Measurements from ENCODE around the gene TRPC4AP. TPM values are rescaled to one million over a fixed set of nuclear protein-coding genes. Genes with fewer than 3 reads are reported as not detected.

Gene TRPC4AP
- polyA plus RNA-seq, 2 of the 4 experiments (the other 2 are of a cell fraction), result 51.4 to 55.3 TPM

DNA sequence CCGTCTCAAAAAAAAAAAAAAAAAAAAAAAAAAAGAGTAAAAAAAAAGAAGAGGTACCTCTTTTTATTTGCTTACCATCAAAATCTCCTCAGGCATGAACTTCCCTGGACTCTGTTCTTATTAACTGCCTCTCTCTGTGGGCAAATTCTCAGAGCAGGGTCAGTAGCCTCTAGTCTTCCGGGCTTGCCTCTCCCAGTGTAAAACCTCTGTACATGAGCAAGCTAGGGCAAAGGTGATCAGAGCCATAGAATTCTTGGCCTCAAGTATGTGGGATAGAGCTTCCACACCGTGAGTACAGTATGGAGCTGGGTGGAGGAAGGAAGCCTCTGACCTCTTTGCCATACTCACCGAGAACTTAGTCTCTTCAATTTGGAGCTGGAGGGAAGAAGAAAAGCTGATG, 58.5 kb downstream of the TRPC4AP start (continued):
- TF ChIP-seq, protein P1, sequence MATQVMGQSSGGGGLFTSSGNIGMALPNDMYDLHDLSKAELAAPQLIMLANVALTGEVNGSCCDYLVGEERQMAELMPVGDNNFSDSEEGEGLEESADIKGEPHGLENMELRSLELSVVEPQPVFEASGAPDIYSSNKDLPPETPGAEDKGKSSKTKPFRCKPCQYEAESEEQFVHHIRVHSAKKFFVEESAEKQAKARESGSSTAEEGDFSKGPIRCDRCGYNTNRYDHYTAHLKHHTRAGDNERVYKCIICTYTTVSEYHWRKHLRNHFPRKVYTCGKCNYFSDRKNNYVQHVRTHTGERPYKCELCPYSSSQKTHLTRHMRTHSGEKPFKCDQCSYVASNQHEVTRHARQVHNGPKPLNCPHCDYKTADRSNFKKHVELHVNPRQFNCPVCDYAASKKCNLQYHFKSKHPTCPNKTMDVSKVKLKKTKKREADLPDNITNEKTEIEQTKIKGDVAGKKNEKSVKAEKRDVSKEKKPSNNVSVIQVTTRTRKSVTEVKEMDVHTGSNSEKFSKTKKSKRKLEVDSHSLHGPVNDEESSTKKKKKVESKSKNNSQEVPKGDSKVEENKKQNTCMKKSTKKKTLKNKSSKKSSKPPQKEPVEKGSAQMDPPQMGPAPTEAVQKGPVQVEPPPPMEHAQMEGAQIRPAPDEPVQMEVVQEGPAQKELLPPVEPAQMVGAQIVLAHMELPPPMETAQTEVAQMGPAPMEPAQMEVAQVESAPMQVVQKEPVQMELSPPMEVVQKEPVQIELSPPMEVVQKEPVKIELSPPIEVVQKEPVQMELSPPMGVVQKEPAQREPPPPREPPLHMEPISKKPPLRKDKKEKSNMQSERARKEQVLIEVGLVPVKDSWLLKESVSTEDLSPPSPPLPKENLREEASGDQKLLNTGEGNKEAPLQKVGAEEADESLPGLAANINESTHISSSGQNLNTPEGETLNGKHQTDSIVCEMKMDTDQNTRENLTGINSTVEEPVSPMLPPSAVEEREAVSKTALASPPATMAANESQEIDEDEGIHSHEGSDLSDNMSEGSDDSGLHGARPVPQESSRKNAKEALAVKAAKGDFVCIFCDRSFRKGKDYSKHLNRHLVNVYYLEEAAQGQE (IDR thresholded peaks at IDR 0.05), result no peak
- TF ChIP-seq CEBPB (IDR thresholded peaks at IDR 0.05), result no peak
- TF ChIP-seq POLR2A (IDR thresholded peaks at IDR 0.05; ENCODE audit: low read length), result no peak
- TF ChIP-seq CHD2 (IDR thresholded peaks at IDR 0.05; ENCODE audit: low read length, partially characterized antibody), result no peak
- TF ChIP-seq EHF (CRISPR knock-in tag; IDR thresholded peaks at IDR 0.05), result no peak
- TF ChIP-seq ZSCAN20 (CRISPR knock-in tag; IDR thresholded peaks at IDR 0.05), result no peak
- TF ChIP-seq HDAC2 (IDR thresholded peaks at IDR 0.05), result no peak
- no peak for TF ChIP-seq GATA3 (IDR thresholded peaks at IDR 0.05; ENCODE audit: borderline replicate concordance)

DNA sequence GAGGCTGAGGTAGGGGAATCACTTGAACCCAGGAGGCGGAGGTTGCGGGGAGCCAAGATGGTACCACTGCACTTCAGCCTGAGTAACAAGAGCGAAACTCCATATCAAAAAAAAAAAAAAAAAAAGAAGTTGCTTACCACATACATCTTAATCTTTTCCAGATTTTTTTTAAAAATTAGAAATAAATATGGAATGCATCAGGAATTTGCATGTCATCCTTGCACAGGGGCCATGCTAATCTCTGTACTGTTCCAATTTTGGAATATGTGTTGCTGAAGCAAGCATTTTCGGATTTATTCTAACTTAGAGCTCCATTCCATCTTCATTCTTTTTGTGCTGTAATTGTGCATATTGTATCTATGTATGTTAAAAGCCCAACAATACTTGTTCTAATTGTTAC, 62.5 kb downstream of the TRPC4AP start:
- CTCF ChIA-PET, result interaction anchor here (0.6 to 0.9 kb wide), 2 partner anchors 143 to 794 kb away, joined by 3 to 4 read pairs; no protein-coding TSS in a partner anchor
- WGBS (ENCODE audit: missing lambda C conversion rate), result 97% methylated on average over 4 of the region's 4 CpGs
- POLR2A ChIA-PET, result no interaction called here
- Histone ChIP-seq H3K4me3 (no peak overlapping the region), H3K27ac (no peak overlapping the region), H3K4me2 (no peak overlapping the region), H3K4me1 (no peaks in the 10 kb centered on the region), H3K9me3 (no peaks in the 10 kb centered on the region)
- FAIRE-seq (peak; percentile 23), DNase-seq (ENCODE audit: low read depth in 1 of 2, low spot score in 1 of 2) (no peak), ATAC-seq (no peak)
- TF ChIP-seq RAD21 (conservative IDR thresholded peaks at IDR 0.05 in 1 of 2, IDR thresholded peaks at IDR 0.05 in 1 of 2) (no peak), CEBPB (IDR thresholded peaks at IDR 0.05) (no peak), SMC3 (IDR thresholded peaks at IDR 0.05) (no peak), HOXB13 (CRISPR knock-in tag; IDR thresholded peaks at IDR 0.05; ENCODE audit: low read depth) (no peak), KDM5A (IDR thresholded peaks at IDR 0.05) (no peak), NPAS2 (CRISPR knock-in tag; IDR thresholded peaks at IDR 0.05; ENCODE audit: borderline replicate concordance) (no peak), RCOR1 (IDR thresholded peaks at IDR 0.05; ENCODE audit: low read depth, low read length) (no peak), ZNF302 (CRISPR knock-in tag; IDR thresholded peaks at IDR 0.05) (no peak), NR3C1 (IDR thresholded peaks at IDR 0.05) (no peak), MAFK (IDR thresholded peaks at IDR 0.05; ENCODE audit: partially characterized antibody) (no peak), KDM1A (IDR thresholded peaks at IDR 0.05; ENCODE audit: low read depth) (no peak), POLR2AphosphoS2 (conservative IDR thresholded peaks at IDR 0.05; ENCODE audit: low read length) (no peak), EHF (CRISPR knock-in tag; IDR thresholded peaks at IDR 0.05) (no peak)
- TF ChIP-seq, protein P2, sequence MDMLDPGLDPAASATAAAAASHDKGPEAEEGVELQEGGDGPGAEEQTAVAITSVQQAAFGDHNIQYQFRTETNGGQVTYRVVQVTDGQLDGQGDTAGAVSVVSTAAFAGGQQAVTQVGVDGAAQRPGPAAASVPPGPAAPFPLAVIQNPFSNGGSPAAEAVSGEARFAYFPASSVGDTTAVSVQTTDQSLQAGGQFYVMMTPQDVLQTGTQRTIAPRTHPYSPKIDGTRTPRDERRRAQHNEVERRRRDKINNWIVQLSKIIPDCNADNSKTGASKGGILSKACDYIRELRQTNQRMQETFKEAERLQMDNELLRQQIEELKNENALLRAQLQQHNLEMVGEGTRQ (IDR thresholded peaks at IDR 0.05), result no peak
- TF ChIP-seq, protein P3, sequence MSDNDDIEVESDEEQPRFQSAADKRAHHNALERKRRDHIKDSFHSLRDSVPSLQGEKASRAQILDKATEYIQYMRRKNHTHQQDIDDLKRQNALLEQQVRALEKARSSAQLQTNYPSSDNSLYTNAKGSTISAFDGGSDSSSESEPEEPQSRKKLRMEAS (IDR thresholded peaks at IDR 0.05), result no peak
- TF ChIP-seq, protein P4, sequence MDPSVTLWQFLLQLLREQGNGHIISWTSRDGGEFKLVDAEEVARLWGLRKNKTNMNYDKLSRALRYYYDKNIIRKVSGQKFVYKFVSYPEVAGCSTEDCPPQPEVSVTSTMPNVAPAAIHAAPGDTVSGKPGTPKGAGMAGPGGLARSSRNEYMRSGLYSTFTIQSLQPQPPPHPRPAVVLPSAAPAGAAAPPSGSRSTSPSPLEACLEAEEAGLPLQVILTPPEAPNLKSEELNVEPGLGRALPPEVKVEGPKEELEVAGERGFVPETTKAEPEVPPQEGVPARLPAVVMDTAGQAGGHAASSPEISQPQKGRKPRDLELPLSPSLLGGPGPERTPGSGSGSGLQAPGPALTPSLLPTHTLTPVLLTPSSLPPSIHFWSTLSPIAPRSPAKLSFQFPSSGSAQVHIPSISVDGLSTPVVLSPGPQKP (IDR thresholded peaks at IDR 0.05; ENCODE audit: low read depth, low read length), result no peak
- TF ChIP-seq, protein P5, sequence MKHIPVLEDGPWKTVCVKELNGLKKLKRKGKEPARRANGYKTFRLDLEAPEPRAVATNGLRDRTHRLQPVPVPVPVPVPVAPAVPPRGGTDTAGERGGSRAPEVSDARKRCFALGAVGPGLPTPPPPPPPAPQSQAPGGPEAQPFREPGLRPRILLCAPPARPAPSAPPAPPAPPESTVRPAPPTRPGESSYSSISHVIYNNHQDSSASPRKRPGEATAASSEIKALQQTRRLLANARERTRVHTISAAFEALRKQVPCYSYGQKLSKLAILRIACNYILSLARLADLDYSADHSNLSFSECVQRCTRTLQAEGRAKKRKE (CRISPR knock-in tag; IDR thresholded peaks at IDR 0.05; ENCODE audit: low read depth), result no peak
